ENCODE results near the gene CTSA.
"Not testable (repeated sequence)": the region's sequence is repeated elsewhere in the genome, so short reads cannot be mapped to it uniquely, and the experiment has no call there.

The CTSA gene

GRCh38 chr20:45890077-45890984 lies 804 bp upstream of the CTSA start:
- peak; percentile 51 to 85 (median 69) for DNase-seq
- intact Hi-C loops (cut with DNase I) = loop anchor here (2.0 kb wide), 1 partner anchor 44 kb away; the partner anchor contains the start of gene PCIF1

GRCh38 chr20:45892049-45892825 lies 1.1 kb downstream of the CTSA start:
- DNase-seq = peak in 10 of 42 donors; percentile 12 to 63 (median 32)
- intact Hi-C loops (cut with DNase I) = no loop called here

- DNase-seq = no peak
- intact Hi-C loops (cut with DNase I) = no loop called here
Measured at GRCh38 chr20:45892828-45893500, 1.8 kb downstream of the CTSA start.

- intact Hi-C loops (cut with DNase I) = no loop called here
- no peak for DNase-seq
Measured at GRCh38 chr20:45893831-45894230, 2.7 kb downstream of the CTSA start.

GRCh38 chr20:45894797-45895196 lies 3.7 kb downstream of the CTSA start:
- no peak for DNase-seq
- intact Hi-C loops (cut with DNase I) = no loop called here

- no peak for DNase-seq
- intact Hi-C loops (cut with DNase I) = no loop called here
Measured at GRCh38 chr20:45896641-45897161, 5.6 kb downstream of the CTSA start.

GRCh38 chr20:45897289-45897688 lies 6.2 kb downstream of the CTSA start:
- intact Hi-C loops (cut with DNase I) = no loop called here
- no peak for DNase-seq

GRCh38 chr20:45897692-45898091 lies 6.6 kb downstream of the CTSA start:
- DNase-seq = no peak
- intact Hi-C loops (cut with DNase I) = no loop called here

GRCh38 chr20:45898285-45898684 lies 7.2 kb downstream of the CTSA start:
- intact Hi-C loops (cut with DNase I) = no loop called here
- no peak for DNase-seq

GRCh38 chr20:45899046-45899835 lies 8.1 kb downstream of the CTSA start:
- no peak for DNase-seq
- intact Hi-C loops (cut with DNase I) = no loop called here

- intact Hi-C loops (cut with DNase I); DNase-seq: not testable (repeated sequence)
Measured at GRCh38 chr20:45901332-45901731, 10.2 kb downstream of the CTSA start.

- intact Hi-C loops (cut with DNase I) = no loop called here
- no peak for DNase-seq
Measured at GRCh38 chr20:45902199-45902701, 11.1 kb downstream of the CTSA start.

- no peak for DNase-seq
- intact Hi-C loops (cut with DNase I) = no loop called here
Measured at GRCh38 chr20:45904583-45905504, 13.7 kb downstream of the CTSA start.

- intact Hi-C loops (cut with DNase I) = no loop called here
- DNase-seq = no peak
Measured at GRCh38 chr20:45905505-45906079, 14.5 kb downstream of the CTSA start.

- intact Hi-C loops (cut with DNase I) = no loop called here
- no peak for DNase-seq
Measured at GRCh38 chr20:45907219-45907948, 16.2 kb downstream of the CTSA start.

GRCh38 chr20:45908084-45908483 lies 16.9 kb downstream of the CTSA start:
- intact Hi-C loops (cut with DNase I) = no loop called here

More at GRCh38 chr20:45908084-45908483, 16.9 kb downstream of the CTSA start:
- DNase-seq = no peak
